ENCODE results near the gene FAF1.

DNA sequence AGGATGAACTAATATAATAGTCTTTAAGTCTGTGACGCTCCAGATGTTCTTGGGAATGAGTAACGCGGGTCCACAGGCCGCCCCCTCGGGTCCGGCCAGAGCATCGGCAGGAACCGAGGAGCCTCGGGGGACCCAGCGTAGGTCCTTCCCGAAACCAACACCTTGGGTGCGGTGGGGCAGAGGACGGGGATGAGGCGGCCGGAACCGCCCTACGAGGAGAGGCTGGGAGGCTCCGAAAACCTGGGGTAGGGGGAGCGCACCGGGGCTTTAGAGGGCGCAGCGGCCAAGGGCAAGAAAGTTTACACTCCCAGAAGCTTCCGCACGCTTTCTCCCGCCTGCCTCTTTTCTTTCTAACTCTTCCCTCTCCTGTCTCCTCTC lies 543.9 kb downstream of the FAF1 start:
- TF ChIP-seq, protein P1, sequence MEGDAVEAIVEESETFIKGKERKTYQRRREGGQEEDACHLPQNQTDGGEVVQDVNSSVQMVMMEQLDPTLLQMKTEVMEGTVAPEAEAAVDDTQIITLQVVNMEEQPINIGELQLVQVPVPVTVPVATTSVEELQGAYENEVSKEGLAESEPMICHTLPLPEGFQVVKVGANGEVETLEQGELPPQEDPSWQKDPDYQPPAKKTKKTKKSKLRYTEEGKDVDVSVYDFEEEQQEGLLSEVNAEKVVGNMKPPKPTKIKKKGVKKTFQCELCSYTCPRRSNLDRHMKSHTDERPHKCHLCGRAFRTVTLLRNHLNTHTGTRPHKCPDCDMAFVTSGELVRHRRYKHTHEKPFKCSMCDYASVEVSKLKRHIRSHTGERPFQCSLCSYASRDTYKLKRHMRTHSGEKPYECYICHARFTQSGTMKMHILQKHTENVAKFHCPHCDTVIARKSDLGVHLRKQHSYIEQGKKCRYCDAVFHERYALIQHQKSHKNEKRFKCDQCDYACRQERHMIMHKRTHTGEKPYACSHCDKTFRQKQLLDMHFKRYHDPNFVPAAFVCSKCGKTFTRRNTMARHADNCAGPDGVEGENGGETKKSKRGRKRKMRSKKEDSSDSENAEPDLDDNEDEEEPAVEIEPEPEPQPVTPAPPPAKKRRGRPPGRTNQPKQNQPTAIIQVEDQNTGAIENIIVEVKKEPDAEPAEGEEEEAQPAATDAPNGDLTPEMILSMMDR (IDR thresholded peaks at IDR 0.05 in 2 of 3, conservative IDR thresholded peaks at IDR 0.05 in 1 of 3; ENCODE audit: borderline replicate concordance in 1 of 3, insufficient read depth in 1 of 3, low read depth in 2 of 3, low read length in 2 of 3), result no peak
- TF ChIP-seq CEBPB (IDR thresholded peaks at IDR 0.05; ENCODE audit: low read depth) (no peak), EZH2 (IDR thresholded peaks at IDR 0.05) (no peak), ELF1 (IDR thresholded peaks at IDR 0.05; ENCODE audit: borderline replicate concordance, low read depth) (no peak), RAD21 (IDR thresholded peaks at IDR 0.05; ENCODE audit: low read depth) (no peak), POLR2A (IDR thresholded peaks at IDR 0.05; ENCODE audit: borderline replicate concordance, extremely low read depth, insufficient read depth, insufficient read length) (no peak), CBX3 (IDR thresholded peaks at IDR 0.05; ENCODE audit: low read depth) (no peak), POLR2AphosphoS5 (IDR thresholded peaks at IDR 0.05; ENCODE audit: low read depth, low read length) (no peak), TCF7L2 (IDR thresholded peaks at IDR 0.05; ENCODE audit: borderline replicate concordance, extremely low read depth, insufficient read depth, insufficient read length) (no peak), SRF (IDR thresholded peaks at IDR 0.05; ENCODE audit: low read depth) (no peak)
- TF ChIP-seq, protein P2, sequence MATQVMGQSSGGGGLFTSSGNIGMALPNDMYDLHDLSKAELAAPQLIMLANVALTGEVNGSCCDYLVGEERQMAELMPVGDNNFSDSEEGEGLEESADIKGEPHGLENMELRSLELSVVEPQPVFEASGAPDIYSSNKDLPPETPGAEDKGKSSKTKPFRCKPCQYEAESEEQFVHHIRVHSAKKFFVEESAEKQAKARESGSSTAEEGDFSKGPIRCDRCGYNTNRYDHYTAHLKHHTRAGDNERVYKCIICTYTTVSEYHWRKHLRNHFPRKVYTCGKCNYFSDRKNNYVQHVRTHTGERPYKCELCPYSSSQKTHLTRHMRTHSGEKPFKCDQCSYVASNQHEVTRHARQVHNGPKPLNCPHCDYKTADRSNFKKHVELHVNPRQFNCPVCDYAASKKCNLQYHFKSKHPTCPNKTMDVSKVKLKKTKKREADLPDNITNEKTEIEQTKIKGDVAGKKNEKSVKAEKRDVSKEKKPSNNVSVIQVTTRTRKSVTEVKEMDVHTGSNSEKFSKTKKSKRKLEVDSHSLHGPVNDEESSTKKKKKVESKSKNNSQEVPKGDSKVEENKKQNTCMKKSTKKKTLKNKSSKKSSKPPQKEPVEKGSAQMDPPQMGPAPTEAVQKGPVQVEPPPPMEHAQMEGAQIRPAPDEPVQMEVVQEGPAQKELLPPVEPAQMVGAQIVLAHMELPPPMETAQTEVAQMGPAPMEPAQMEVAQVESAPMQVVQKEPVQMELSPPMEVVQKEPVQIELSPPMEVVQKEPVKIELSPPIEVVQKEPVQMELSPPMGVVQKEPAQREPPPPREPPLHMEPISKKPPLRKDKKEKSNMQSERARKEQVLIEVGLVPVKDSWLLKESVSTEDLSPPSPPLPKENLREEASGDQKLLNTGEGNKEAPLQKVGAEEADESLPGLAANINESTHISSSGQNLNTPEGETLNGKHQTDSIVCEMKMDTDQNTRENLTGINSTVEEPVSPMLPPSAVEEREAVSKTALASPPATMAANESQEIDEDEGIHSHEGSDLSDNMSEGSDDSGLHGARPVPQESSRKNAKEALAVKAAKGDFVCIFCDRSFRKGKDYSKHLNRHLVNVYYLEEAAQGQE (IDR thresholded peaks at IDR 0.05; ENCODE audit: low read depth), result no peak
